GM18507 (cell line): ENCODE measurements around the gene DBN1.

ENCODE experiments used
- DNase-seq: peaks from one replicate; pipeline ENCODE4 v3.0.0; 2011; ENCODE audit warnings: low read depth; ENCODE audit not compliant: insufficient read length; ENCODE audit errors: extremely low spot score
- FAIRE-seq: peaks from 2 replicates; lab custom pipeline; 2011; peaks lifted over from hg19 to GRCh38; lab: Jason Lieb, UNC

Gene DBN1

DNA sequence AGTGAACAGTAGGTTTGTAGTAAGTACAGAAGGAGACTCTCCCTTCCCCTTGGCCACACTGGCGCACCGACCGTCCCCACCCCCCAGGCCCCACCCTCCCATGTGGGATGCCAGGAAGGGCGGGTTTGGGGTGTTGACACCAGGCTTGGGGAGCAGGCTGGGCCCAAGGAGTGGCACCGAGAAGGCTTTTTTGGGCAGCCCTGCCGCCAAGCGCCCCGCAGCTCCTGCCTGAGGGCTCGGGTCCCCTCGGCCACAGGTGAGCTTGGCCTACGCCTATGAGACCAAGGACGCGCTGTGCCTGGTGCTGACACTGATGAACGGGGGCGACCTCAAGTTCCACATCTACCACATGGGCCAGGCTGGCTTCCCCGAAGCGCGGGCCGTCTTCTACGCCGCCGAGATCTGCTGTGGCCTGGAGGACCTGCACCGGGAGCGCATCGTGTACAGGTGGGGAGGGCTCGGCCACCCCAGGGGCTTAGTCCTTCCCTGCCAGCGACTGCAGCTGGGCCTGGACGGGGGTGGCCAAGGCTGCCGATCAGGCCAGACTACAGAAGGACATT is 39.7 kb downstream of the DBN1 start:
- DNase-seq, result no peak
- no peak for FAIRE-seq

DNA sequence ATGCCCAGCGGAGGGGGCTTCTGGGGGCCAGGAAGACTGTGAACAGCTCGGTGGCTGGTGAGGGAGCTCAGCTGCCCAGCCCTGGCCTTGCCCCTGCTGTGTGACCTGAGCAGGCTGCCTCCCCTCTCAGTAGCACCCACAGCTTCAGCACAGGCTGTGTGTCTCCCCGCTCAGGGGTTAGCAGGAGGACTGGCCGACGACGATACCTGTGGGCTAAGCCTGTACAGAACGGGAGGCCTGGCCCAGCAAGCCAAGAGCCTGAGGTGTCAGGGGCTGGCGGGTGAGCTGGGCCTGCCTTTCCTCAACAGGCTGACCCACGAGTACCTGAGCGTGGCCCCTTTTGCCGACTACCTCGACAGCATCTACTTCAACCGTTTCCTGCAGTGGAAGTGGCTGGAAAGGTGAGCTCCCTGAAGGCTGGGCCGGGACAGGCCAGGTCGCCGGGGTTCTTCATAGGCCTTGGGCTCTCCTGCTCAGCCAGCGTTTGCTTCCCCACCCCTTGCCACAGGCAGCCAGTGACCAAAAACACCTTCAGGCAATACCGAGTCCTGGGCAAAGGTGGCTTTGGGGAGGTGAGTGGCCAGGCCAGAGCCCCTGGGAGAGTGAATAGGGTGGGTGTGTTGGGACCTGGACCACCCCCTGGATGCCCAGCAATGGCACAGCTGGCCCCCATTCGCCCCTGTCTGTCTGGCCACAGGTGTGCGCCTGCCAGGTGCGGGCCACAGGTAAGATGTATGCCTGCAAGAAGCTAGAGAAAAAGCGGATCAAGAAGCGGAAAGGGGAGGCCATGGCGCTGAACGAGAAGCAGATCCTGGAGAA is 40.4 kb downstream of the DBN1 start:
- DNase-seq, result no peak

DNA sequence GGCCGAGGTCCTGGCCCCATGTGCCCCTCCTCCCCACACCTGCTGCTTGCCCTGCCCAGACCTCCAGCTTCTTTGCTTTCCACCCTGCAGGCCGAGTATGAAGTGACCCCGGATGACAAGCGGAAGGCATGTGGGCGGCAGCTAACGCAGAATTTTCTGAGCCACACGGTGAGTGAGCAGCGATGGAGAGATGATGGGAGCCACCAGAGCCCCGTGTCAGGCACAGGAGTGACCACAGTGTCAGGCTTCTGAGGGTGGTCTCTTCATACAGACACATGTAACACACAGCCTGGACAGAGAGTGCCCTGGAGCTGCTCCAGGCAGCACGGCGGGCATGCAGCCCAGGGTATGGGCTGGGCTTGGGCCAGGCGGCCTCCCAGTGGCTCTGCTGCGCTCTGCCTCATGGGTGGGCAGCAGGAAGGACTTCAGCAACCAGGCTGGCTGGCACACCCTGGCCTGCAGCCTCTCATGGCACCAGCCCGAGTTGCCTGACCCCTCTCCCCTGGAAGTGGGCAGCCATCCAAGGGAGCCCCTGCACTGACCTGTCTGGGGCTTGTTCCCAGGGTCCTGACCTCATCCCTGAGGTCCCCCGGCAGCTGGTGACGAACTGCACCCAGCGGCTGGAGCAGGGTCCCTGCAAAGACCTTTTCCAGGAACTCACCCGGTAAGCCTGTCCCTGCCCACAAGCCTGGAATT is 41.1 kb downstream of the DBN1 start:
- DNase-seq, result no peak
- no peak for FAIRE-seq

More for the DNA sequence above, 40.4 kb downstream of the DBN1 start:
- no peak for FAIRE-seq

DNA sequence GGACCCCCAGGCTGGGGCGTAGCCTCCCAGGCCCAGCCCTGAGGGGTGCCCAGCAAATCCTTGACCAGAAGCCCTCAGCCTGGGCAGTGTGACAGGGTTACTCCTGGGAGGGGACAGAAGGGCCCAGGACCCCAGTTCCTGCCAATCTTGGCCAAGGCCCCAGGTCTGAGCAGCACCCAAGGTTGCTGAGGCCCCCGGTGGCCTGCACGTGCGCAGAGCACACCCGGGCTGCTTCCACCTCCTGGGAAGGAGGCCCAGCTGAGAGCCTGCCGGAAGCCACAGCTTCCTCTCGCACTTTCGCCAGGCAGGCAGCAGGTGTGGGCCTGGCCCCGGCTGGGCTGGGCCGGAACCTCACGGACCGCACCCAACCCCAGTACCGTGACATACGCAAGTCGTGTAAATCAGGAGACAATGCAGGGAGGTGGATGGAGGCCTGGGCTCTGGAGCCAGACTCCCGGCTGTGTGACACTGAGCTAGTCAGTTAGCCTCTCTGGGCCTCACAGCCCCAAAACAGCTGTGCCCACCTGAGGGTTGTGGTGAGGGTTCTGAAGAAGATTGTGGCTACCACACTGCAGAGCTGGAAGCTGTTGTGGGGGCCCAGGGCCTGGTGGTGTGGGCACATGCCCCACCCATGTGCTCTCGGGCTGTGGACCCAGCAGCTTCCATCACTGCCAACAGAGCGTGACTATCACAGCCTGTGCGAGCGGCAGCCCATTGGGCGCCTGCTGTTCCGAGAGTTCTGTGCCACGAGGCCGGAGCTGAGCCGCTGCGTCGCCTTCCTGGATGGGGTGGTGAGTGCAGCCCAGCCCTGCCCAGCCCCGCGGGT is 41.9 kb downstream of the DBN1 start:
- DNase-seq (peak; percentile 50), FAIRE-seq (peak; percentile 98)

DNA sequence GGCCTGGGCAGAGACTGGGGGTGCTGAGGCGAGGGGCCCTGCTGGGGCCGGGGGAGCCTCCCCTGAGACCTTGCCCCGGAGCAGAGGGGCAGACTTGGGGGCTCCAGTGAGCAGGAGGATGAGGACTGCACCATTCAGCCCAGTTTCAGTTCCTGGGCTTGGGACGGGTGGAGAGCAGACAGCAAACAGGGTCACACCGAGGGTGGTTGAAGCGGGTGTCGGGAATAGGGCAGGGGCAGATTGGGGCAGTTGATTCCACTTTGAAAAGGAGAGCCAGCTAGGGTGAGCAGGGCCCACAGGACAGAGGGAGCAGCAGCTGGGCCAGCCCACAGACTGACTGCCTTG is 42.5 kb downstream of the DBN1 start:
- FAIRE-seq (no peak), DNase-seq (no peak)

DNA sequence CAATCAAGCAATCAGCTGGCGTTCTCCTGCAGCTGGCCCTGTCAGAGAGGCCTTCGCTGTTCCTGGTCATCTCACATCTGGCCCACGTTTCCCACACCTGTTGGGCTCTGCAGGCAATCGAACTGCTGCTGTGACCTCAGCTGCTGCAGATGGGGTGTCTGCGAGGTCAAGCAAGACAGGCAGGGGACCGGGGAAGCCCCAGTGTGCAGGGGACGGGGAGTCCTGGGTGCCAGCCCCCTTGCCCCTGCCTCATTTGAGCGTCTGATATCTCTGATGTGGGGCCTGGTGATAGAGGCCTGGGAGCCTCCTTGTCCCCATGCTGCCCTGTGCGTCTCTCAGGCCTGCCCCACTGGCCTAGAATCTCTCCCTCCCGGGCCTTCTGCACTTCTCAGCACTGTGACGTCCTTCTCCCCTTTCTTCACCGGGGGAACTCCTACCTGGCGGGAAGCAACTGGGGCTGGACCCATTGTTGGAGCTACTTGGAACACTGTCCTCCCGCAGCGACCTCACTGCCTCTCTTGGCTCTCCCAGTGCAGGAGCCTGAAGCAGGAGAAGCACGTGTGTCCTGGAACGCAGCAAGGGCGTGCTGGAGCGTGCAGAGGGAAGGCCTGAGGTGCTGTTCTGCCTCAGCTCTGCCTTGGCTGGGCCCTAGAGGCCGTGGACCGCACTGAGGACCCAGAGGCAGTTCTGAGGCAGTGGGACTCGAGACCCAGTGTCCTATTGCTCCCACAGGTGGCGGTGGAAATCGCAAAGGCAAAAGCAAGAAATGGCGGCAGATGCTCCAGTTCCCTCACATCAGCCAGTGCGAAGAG is 43.1 kb downstream of the DBN1 start:
- FAIRE-seq, result peak; percentile 65
- DNase-seq, result no peak

DNA sequence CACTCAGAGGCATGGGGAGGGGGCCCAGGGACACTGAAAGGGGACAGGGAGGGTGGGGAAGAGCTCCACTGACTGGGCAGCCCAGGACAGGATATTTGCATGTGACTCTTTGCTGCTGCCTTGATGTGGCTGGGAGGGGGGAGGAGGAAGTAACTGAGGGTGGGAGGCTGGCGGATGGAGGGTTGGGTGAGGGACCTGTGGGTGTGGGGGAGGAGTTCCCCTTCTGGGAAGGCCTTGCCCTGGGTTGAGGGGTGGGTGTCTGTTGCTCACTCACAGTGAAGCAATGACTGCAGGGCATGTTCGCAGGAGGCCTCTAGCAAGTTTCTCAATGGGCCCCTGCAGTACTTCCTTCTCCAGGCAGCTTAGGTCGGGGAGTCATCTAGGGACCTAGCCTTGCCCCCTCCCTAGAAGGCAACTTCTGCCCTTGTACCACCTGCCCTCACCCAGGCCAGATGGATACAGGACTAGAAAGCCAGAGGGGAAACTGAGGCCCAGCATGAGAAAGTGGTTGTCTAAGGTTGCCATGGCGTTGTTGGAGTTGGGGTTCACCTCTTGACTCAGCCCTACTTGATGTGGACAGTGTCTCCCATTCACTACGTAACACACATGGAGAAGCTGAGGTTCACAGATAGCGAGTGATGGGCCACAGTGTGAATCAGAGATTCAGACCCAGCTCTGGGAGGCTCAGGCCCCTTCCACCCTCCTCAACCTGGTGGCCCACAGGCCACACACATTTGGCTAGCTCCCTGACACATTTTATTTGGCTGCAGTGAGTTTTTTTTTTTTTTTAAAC is 44.0 kb downstream of the DBN1 start:
- FAIRE-seq (peak; percentile 94), DNase-seq (no peak)

DNA sequence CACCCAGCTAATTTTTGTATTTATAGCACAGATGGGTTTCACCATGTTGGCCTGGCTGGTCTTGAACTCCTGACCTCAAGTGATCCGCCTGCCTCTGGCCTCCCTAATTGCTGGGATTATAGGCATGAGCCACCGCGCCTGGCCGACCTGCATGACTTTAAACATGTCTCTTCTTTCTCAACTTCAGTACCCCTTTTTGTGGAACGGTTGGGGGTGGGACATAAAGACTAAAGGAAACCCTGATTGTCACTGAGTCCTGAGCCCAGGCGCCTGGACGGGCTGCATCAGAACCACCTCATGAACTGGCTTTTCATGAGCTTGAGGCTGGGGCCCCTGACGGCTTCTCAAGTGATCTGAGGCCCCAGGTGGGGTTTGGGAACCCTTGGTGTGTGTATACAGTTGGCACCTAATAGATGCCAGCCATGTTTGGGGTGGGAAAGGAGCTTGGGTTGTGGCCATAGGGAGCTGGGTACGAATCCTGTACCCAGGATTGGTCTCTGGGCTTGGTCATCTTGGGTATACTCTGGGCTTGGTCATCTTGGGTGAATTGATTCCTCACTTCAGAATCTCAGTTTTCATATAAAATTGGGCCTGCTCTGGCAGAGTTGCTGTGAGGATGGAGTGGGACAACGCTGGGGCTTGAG is 44.7 kb downstream of the DBN1 start:
- DNase-seq (no peak), FAIRE-seq (no peak)

DNA sequence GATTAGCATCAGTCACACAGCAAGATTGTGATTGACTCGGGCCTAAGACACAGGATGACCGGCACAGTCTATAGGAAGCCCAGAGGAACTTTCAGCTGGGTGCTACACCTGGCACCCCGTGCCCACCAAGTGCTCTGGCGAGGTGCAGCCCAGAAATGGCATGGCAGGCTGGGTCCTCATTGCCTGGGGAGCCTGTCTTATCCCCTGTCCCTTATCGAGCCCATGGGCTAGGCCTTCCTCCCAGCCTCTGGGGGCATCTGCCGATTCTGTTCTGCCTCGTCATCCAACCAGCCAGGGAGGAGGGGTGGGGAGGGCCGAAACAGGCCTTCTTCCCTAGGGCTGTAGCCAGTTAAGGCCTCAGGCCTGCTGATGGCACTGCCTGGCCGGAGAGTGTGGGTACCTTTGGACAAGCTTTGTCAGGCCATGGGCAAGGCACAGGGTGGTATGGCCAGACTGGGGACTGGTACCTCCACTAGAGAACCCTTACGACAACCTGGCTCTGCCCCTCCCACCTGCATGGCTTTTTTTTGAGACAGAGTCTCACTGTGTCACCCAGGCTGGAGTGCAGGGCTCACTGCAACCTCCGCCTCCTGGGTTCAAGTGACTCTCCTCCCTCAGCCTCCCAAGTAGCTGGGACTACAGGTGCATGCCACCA is 45.4 kb downstream of the DBN1 start:
- DNase-seq, result no peak
- FAIRE-seq, result peak; percentile 12

DNA sequence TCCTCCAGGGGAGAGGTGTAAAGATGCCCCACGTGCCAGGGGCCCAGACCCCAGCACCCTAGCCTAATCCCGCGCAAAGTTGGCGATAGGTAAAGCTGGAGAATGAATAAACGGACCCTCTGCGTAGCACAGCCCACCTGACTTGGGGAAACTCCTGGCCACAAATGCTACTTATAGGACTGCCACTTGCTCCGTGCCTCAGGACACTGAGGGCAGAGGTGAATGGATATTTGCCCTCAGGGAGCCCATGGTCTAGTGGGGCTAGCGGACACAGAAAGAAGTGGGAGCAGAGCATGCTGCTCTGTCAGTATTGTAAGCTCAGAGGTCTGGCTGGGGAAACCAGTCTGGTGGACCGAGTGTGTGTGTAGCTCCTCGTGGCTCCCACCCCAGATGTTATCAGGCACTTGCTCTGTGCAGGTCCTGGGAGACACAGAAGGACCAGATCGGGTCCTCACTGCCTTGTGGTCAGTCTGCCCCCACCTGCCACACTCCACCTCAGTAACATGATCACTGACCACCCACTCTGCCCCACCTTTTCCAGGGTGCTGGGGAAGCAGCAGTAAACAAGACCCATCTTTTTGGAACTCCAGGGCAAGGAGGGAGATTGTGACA is 46.1 kb downstream of the DBN1 start:
- FAIRE-seq, result peak; percentile 9
- DNase-seq, result no peak

DNA sequence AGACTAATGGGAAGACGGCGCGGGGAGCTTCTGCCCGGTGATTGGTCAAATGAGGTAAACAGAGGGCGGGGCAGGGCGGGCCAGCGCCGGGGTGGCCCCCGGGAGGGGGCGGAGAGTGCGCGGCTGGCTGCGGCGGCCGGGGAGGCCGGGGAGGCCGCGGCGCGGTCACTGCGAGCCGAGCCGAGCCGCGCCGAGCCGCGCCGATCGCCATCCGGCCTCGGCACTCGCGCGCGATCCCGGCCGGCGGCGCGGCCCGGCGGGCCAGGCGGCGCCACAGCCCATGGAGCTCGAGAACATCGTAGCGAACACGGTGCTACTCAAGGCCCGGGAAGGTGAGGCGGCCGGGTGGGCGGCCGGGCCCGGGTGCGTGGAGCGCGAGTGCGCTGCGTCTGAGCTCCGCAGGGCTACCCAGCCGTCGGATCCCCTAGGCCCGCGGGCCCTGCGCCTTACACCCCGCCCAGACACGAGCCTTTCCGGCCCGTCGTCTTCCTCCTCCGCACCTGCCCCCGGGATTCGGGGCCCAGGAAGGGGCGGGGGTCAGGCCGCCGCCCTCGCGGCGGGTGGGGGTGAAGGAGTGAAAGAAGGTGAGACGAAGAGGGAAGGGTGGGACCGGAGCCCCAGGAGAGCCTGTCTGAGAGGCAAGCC is 46.7 kb downstream of the DBN1 start, which contains the start of gene GRK6:
Gene GRK6, plus strand, starts transcription at position 111 of the 645 bp plus-strand sequence. Its CDS starts 170 bp downstream, at position 281.
- no peak for DNase-seq
- no peak for FAIRE-seq

DNA sequence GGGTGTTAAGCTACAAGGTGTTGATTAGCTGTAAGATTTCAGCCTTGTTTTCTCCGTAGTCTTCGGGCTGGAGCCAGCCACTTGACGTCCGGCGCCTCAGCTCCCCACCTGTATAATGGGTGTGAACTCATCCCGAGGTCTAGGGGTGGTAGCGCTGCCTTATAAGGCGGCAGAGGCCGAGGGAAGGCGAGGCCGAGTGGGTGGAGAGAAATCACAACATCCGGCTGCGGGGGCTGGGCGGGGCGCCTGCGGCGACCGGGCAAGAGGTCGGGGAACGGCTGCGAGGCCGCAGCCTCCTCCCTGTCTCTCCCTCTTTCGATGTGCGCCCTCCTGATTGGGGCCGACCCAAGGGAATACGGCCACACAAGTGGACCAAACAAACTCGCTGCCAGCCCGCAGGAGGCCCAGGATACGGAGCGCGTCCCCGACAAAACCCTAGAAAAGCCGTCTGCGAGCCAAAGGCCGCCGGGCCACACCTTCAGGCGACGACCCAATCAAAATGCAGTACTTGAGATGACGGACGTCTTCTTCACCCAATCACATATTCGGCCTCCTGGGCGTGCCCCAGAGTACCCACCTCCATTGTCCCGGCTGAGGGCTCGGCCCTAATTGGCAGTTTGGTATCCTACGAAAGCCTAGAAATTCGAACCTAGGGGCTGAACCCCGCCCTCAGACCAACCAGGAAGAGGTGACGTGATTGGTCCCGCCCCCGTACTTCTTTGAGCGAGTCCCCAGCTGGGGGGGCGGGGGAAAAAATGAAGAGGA is 47.5 kb downstream of the DBN1 start:
- DNase-seq (peak; percentile 94), FAIRE-seq (peak; percentile 99)

DNA sequence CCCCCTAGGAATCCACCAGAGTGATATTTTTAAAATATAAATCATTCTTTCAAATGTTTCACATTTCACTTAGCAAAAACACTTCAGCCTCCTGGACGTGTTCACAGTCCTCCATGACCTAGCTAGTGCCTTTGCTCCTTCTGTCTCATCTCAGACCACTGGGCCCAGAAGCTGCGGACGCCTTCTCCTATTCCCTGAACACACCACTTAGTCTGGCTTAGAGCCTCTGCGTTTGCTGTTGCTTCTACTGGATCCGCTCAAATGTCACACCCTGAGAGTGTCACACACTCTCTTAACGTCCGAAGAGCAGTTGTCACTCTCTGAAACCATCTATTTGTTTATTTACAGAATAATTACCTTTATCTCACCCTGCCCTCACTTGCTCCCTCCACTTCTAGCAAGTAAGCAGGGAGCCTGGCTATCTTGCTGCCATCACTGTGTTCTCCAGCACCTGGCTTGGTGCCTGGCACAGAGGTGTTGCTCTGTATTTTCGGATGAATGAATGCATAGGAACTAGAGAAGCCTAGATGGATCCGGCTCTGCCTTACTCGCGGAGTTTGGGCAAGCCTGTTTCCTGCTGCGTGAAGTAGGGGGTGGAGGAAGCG is 48.1 kb downstream of the DBN1 start:
- FAIRE-seq (no peak), DNase-seq (no peak)

DNA sequence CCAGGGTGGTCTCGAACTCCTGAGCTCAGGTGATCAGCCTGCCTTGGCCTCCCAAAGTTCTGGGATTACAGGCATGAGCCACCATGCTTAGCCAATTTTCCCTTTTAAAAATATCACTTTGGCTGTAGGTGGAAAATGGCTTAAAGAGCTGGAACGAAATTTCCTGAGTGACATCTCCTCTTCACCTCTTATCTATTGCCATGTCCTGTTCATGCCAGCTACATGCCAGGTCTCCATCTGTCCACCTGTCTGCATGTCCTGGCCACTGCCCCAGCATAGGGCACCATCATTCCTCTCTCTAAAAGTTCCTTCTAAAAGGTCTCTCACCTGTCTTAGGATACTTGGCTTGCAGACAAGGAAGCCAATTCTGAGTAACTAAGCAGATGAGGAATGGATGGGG is 49.8 kb downstream of the DBN1 start:
- DNase-seq (no peak), FAIRE-seq (no peak)

DNA sequence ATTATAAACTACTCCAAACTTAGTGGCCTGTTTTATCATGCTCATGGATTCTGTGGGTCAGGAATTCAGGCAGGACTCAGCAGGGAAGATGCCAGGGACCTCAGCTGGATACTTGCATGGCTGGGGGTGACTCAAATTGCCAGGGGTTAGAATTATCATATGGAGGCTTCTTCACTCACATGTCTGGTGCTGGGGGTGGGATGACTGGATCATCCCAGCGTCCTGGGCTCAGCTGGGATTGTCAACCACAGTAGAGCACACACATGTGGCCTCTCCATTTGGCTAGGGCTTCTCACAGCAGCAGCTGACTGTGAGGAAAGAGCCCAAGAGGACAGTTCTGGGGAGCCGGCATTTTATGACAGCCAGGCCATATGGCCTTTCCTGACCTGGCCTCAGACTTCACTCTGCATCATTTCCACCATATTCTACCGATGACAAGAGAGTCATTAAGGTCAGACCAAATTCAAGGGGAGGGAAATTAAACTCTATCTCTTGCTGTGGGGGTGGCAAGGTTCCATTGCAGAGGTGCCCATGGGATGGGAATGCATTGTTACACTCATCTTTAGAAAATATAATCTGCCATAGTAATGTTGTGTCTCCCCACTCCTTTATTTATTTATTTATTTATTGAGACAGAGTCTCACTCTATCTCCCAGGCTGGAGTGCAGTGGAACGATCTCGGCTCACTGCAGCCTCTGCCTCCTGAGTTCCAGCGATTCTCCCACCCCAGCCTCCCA is 52.2 kb downstream of the DBN1 start:
- FAIRE-seq (no peak), DNase-seq (no peak)
